HepG2 (cell line): Measurements from ENCODE around the gene KSR1. TPM values are rescaled to one million over a fixed set of nuclear protein-coding genes. Genes with fewer than 3 reads are reported as not detected.
A peak's percentile ranks its signal among the peaks of the same experiment; 100 is the strongest.

Experiments
- BORCS8-MEF2B ChIP-seq: sonication (generic); formaldehyde crosslinking; IDR thresholded peaks from 2 replicates; pipeline ENCODE4 v1.8.0; 2022; ENCODE audit warnings: mild to moderate bottlenecking, missing genetic modification reagents
- CEBPG ChIP-seq: IDR thresholded peaks from 2 replicates; pipeline ENCODE4 v1.6.1; 2016
- FOXM1 ChIP-seq: sonication (generic); formaldehyde crosslinking; IDR thresholded peaks from 2 replicates; pipeline ENCODE4 v1.5.0; 2020; ENCODE audit warnings: missing genetic modification reagents
- KAT7 ChIP-seq: IDR thresholded peaks from 2 replicates; pipeline ENCODE4 v1.6.1; 2018; ENCODE audit warnings: borderline replicate concordance, missing compliant biosample characterization
- KDM6A ChIP-seq: IDR thresholded peaks from 2 replicates; pipeline ENCODE4 v1.6.1; 2016; ENCODE audit warnings: low read depth
- KLF6 ChIP-seq: IDR thresholded peaks from 2 replicates; pipeline ENCODE4 v1.8.0; 2016; ENCODE audit warnings: missing biosample characterization, missing genetic modification reagents
- MBD4 ChIP-seq: IDR thresholded peaks from 2 replicates; pipeline ENCODE4 v1.6.1; 2012; ENCODE audit warnings: low read length, inconsistent platforms, borderline replicate concordance
- MLX ChIP-seq: IDR thresholded peaks from 2 replicates; pipeline ENCODE4 v1.6.1; 2016
- NR1H2 ChIP-seq: sonication (generic); formaldehyde crosslinking; IDR thresholded peaks from 2 replicates; pipeline ENCODE4 v1.8.1; 2022; ENCODE audit warnings: low read depth, missing genetic modification reagents, borderline replicate concordance
- PAWR ChIP-seq: sonication (generic); formaldehyde crosslinking; IDR thresholded peaks from 2 replicates; pipeline ENCODE4 v1.4.0; 2020; ENCODE audit warnings: missing genetic modification reagents, mild to moderate bottlenecking, borderline replicate concordance
- SMC3 ChIP-seq: IDR thresholded peaks from 2 replicates; pipeline ENCODE4 v1.6.1; 2011; ENCODE audit warnings: low read length, improper control_type of control experiment
- SNRNP70 ChIP-seq: fragments of 200-400 bp; formaldehyde crosslinking; IDR thresholded peaks from 2 replicates; pipeline ENCODE4 v1.6.1; 2017; ENCODE audit warnings: mild to moderate bottlenecking, low read depth, low read length, moderate library complexity
- TARDBP ChIP-seq: sonication (generic); formaldehyde crosslinking; IDR thresholded peaks from 2 replicates; pipeline ENCODE4 v1.8.0; 2022; ENCODE audit warnings: mild to moderate bottlenecking, missing genetic modification reagents
- ZNF34 ChIP-seq: sonication (generic); formaldehyde crosslinking; IDR thresholded peaks from 2 replicates; pipeline ENCODE4 v1.4.0; 2020; ENCODE audit warnings: mild to moderate bottlenecking, missing genetic modification reagents, borderline replicate concordance
- ZNF607 ChIP-seq: sonication (generic); formaldehyde crosslinking; IDR thresholded peaks from 2 replicates; pipeline ENCODE4 v1.5.1; 2020; ENCODE audit warnings: missing genetic modification reagents, mild to moderate bottlenecking, borderline replicate concordance
- ZNF644 ChIP-seq: IDR thresholded peaks from 2 replicates; pipeline ENCODE4 v1.6.1; 2016; ENCODE audit warnings: low read depth
- ZNF674 ChIP-seq: sonication (generic); formaldehyde crosslinking; IDR thresholded peaks from 2 replicates; pipeline ENCODE4 v1.5.0; 2020; ENCODE audit warnings: low read depth, mild to moderate bottlenecking, missing genetic modification reagents
- ZNF740 ChIP-seq: sonication (generic); formaldehyde crosslinking; IDR thresholded peaks from 2 replicates; pipeline ENCODE4 v1.4.0; 2020; ENCODE audit warnings: missing genetic modification reagents
- ZNF777 ChIP-seq: sonication (generic); formaldehyde crosslinking; IDR thresholded peaks from 2 replicates; pipeline ENCODE4 v1.4.0; 2020; ENCODE audit warnings: missing genetic modification reagents
- polyA plus RNA-seq, 8 experiments: library from polyadenylated mRNA; depleted of rRNA in 3 of 8; stranded (reverse) in 7 of 8; unstranded in 1 of 8; fragments of >200 nt; fragmentation: Illumina TruSeq in 4 of 8; extraction: Trizol in 4 of 8; gene quantifications; 2 replicates each; pipeline versions ENCODE4 v1.2.1 to v1.2.3, GENCODE V29; 2011 to 2016; ENCODE audit warnings: low read depth in 4 of 8, missing spikeins in 1 of 8, mixed read lengths in 1 of 8; ENCODE audit not compliant: insufficient read depth in 1 of 8
- total RNA-seq, 5 experiments: library from RNA; depleted of rRNA; stranded (reverse); fragments of >200 nt; fragmentation: Illumina TruSeq; extraction: Trizol; gene quantifications; 2 replicates each; pipeline ENCODE4 v1.2.3, GENCODE V29; 2016; ENCODE audit warnings: low read depth in 1 of 5
- TF ChIP-seq, protein P1 (sequence below): sonication (generic); formaldehyde crosslinking; IDR thresholded peaks from 2 replicates; pipeline ENCODE4 v1.4.0; 2020; ENCODE audit warnings: missing genetic modification reagents
- TF ChIP-seq, protein P2 (sequence below): sonication (generic); formaldehyde crosslinking; conservative IDR thresholded peaks from 2 replicates; pipeline ENCODE4 v1.8.0; 2022; ENCODE audit warnings: missing genetic modification reagents
- TF ChIP-seq, protein P3 (sequence below): sonication (generic); formaldehyde crosslinking; IDR thresholded peaks from 2 replicates; pipeline ENCODE4 v1.9.0; 2022; ENCODE audit warnings: low read depth, missing genetic modification reagents

Gene KSR1
- total and polyA plus RNA-seq, 2 of the 13 experiments (the other 11 are each of a cell fraction or from before 2014, with no cell fraction given), result 10.1 to 16.6 TPM

DNA sequence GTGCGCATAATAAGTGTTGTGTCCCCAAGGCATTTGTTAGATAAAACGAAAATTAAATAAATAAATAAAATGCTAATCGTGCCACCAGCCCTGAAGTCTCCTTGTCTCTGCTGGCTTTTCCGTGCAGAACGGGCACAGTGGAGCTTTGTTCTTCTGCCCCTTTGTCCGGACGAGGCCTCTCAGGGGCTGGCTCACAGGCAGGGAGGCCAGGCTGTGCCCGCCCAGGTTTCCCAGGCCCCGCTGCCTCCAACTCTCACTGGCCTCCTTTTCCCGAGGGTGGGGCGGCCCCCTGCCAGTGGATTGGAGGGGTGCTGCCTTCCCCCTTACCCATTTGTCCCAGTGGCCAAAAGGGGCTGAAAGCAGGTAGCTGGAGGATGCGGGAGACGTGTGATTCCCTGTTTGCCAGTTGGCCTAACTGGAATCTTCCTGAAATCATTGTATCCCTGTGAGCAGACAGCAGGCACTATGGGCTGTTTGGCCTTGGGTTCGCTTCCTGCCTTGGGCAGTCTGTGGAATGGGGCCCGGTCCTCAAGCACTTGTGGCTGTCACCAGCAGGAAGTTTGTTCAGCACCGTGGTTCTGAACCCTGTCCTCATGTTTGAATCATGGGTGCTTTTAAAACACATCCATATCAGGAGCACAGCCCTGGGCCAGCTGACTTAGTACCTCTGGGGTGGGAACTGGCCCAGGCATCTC, 64.4 kb downstream of the KSR1 start (continued):
- TF ChIP-seq, protein P1, sequence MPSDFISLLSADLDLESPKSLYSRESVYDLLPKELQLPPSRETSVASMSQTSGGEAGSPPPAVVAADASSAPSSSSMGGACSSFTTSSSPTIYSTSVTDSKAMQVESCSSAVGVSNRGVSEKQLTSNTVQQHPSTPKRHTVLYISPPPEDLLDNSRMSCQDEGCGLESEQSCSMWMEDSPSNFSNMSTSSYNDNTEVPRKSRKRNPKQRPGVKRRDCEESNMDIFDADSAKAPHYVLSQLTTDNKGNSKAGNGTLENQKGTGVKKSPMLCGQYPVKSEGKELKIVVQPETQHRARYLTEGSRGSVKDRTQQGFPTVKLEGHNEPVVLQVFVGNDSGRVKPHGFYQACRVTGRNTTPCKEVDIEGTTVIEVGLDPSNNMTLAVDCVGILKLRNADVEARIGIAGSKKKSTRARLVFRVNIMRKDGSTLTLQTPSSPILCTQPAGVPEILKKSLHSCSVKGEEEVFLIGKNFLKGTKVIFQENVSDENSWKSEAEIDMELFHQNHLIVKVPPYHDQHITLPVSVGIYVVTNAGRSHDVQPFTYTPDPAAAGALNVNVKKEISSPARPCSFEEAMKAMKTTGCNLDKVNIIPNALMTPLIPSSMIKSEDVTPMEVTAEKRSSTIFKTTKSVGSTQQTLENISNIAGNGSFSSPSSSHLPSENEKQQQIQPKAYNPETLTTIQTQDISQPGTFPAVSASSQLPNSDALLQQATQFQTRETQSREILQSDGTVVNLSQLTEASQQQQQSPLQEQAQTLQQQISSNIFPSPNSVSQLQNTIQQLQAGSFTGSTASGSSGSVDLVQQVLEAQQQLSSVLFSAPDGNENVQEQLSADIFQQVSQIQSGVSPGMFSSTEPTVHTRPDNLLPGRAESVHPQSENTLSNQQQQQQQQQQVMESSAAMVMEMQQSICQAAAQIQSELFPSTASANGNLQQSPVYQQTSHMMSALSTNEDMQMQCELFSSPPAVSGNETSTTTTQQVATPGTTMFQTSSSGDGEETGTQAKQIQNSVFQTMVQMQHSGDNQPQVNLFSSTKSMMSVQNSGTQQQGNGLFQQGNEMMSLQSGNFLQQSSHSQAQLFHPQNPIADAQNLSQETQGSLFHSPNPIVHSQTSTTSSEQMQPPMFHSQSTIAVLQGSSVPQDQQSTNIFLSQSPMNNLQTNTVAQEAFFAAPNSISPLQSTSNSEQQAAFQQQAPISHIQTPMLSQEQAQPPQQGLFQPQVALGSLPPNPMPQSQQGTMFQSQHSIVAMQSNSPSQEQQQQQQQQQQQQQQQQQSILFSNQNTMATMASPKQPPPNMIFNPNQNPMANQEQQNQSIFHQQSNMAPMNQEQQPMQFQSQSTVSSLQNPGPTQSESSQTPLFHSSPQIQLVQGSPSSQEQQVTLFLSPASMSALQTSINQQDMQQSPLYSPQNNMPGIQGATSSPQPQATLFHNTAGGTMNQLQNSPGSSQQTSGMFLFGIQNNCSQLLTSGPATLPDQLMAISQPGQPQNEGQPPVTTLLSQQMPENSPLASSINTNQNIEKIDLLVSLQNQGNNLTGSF (CRISPR knock-in tag), result no peak
- TF ChIP-seq ZNF777 (CRISPR knock-in tag) (no peak), ZNF740 (CRISPR knock-in tag) (no peak), KLF6 (no peak), ZNF34 (no peak), SNRNP70 (no peak), ZNF674 (CRISPR knock-in tag) (no peak), TARDBP (no peak), ZNF607 (CRISPR knock-in tag) (0 out of 2 replicates have a peak, but pooled peaks have one; percentile 55), PAWR (no peak), NR1H2 (CRISPR knock-in tag) (no peak), ZNF644 (CRISPR knock-in tag) (peak; percentile 30; the same call in 1 of the 2 replicates), MBD4 (no peak), SMC3 (no peak), MLX (CRISPR knock-in tag) (no peak), BORCS8-MEF2B (no peak), KAT7 (no peak), CEBPG (CRISPR knock-in tag) (no peak), KDM6A (no peak), FOXM1 (no peak)
- TF ChIP-seq, protein P2, sequence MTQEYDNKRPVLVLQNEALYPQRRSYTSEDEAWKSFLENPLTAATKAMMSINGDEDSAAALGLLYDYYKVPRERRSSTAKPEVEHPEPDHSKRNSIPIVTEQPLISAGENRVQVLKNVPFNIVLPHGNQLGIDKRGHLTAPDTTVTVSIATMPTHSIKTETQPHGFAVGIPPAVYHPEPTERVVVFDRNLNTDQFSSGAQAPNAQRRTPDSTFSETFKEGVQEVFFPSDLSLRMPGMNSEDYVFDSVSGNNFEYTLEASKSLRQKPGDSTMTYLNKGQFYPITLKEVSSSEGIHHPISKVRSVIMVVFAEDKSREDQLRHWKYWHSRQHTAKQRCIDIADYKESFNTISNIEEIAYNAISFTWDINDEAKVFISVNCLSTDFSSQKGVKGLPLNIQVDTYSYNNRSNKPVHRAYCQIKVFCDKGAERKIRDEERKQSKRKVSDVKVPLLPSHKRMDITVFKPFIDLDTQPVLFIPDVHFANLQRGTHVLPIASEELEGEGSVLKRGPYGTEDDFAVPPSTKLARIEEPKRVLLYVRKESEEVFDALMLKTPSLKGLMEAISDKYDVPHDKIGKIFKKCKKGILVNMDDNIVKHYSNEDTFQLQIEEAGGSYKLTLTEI (CRISPR knock-in tag), result no peak
- TF ChIP-seq, protein P3, sequence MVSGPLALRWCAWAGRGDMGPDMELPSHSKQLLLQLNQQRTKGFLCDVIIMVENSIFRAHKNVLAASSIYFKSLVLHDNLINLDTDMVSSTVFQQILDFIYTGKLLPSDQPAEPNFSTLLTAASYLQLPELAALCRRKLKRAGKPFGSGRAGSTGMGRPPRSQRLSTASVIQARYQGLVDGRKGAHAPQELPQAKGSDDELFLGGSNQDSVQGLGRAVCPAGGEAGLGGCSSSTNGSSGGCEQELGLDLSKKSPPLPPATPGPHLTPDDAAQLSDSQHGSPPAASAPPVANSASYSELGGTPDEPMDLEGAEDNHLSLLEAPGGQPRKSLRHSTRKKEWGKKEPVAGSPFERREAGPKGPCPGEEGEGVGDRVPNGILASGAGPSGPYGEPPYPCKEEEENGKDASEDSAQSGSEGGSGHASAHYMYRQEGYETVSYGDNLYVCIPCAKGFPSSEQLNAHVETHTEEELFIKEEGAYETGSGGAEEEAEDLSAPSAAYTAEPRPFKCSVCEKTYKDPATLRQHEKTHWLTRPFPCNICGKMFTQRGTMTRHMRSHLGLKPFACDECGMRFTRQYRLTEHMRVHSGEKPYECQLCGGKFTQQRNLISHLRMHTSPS (CRISPR knock-in tag), result peak; percentile 81; the same call in 1 of the 2 replicates
